H4 (cell line): ENCODE results near the gene IGFBP5. TPM values are rescaled to one million over a fixed set of nuclear protein-coding genes. Genes with fewer than 3 reads are reported as not detected.

Experiments
- DNase-seq: peaks from one replicate; pipeline ENCODE4 v3.0.0-alpha.2; 2015; ENCODE audit warnings: low spot score
- total RNA-seq: library from RNA; depleted of rRNA; stranded (reverse); fragments of >200 nt; shearing (Covaris generic); gene quantifications from 2 replicates; pipeline ENCODE4 v1.2.3, GENCODE V29; 2014

The IGFBP5 gene
- total RNA-seq, 1 experiment from 2014 or later = 374 TPM

DNA sequence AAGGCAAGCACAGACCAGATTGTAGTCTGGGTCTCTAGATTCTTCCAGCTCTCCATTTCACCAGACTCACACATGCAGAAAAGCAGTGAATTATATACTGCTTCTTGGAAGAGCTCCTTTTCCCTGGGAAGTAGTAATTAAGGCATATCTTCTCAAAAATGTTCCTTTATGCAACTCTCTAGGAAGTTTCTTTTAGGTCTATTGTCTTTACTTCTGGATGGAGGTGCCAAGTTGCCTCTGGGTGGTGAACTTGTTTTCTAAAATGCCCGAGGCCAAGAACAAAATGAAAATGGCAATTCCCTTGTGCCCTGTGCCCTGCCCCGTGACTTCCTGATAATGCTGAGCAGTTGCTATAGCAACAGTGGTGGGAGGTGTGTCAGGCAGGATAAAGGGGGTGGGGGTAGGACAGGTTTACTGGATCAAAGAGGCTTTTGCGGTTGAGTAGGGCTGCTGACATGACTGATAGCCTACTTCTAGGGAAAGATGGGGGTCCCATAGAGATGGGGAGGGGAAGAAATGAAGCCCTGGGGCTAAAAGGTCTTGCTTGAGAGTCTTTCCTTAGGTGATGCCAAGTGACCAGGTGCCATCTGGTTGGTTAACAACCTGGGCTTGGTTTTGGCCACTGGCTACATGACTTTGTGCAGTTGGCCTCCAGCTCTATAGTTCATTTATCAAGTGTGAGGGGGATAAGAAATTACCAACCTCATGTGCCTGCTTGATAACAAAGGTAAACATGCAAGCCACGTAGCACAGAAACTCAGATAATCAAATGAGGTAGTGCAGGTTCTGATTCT is 50.3 kb downstream of the IGFBP5 start:
- DNase-seq = no peak

GRCh38 chr2:216643986-216644659 is 51.2 kb downstream of the IGFBP5 start:
- DNase-seq = no peak

GRCh38 chr2:216637472-216637871 is 57.9 kb downstream of the IGFBP5 start:
- no peak for DNase-seq

- peak; percentile 38 for DNase-seq
These were observed 58.5 kb downstream of the IGFBP5 start for GRCh38 chr2:216636551-216637450.

DNA sequence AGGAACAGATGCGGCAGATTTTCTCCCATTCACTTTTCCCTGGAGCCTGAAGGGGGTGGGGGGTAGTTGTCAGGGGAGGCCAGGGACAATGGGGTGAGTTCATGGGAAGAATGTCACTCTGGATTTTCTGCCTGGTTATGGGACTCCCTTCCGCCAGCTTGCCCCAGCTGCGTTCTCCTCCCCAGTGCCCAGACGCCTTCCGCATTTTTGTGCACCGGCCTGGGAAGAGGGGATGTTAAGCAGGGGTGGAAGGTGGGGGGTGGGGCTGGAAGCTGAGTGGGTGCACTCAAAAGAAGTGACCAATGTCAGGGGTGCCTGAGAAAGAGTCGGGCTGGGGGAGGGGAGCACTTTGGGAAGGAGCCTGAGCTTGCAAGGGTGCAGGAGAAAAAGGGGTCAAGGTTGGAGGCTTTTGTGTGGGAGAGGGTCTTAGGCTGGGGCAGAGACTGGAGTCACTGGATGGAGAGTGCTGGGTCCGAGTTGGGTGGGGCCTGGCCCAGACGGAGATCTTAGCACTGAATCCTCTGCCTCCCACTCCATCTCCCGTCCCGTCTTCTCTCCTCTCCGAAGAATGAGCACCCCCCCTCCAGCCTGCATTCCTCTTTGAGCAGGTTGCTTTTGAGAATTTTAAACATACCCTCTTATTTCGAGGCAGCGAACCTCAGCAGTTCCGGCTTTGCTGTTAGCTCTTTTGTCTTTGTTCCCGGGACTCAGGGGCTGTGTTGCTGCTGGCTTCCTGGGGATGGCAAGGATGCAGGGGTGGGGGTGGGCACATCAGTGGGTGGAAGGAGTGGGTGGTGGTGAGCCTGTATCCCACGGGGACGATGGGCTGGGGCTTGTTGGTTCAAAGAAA is 59.4 kb downstream of the IGFBP5 start:
- DNase-seq = no peak

DNA sequence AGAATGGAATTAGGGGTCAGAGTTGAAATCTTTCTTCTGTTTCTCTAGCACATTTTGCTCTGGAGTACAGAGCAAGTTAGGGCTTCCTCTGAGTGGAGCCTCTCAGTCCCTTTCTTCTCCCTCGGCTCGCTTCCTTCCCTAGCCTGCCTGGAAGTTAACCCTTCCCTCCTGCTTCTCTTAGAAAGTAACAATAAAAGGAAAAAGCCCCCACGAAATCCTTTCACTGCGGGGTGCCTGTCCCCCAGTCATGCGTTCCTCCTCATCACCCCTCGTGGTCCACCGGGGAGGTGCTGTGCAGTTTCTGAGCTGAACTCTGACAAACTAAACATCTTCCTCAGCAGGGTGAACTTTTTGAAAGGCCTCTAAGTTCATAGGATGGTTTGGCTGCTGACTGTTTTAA is 60.2 kb downstream of the IGFBP5 start:
- no peak for DNase-seq

DNA sequence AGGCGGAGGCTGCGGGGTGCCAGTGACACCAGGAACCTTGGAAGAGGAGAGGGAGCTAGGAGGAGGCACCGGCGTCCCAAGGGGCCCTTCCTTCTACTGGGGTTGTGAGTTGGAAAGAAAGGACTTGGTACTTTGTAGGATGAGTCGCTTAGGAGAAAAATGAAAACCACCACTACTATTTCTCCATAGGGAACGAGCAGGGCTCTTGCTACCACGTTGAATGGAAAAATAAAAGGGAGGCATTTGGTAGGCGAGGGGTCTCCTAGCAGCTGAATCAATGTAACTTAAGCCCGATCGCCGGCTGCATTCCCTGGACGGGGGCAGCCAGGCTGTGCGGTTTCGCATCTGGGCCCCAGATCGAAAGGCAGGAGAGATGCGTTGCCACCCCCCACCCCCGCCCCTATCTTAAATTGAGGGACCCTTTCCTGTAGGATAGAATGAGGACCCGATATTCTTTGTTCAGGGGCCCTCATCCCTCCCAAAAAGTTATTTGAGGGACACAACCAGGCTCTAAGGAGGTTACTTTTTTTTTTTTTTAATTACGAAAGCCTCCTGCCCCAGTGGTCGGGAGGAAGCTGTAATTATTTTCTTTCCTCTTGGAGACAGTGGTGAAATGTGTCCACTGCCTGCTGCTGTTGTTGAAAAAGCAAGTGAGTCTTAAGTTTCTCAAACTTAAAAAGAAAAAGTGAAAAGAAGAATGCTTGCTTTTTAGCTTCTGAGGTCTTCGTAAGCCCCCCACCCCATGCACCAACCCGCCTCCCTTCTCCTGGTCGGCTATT is 60.8 kb downstream of the IGFBP5 start:
- no peak for DNase-seq

- DNase-seq = no peak
These were observed 61.6 kb downstream of the IGFBP5 start for GRCh38 chr2:216633616-216634369.

GRCh38 chr2:216632952-216633615 is 62.3 kb downstream of the IGFBP5 start, which contains the start of gene IGFBP2:
IGFBP2 (plus strand) TSS chr2:216633420; CDS start chr2:216633524, 104 bp downstream.
- no peak for DNase-seq

- no peak for DNase-seq
These were observed 62.9 kb downstream of the IGFBP5 start for GRCh38 chr2:216632346-216632951.

GRCh38 chr2:216629784-216630183 is 65.6 kb downstream of the IGFBP5 start:
- DNase-seq = no peak

DNA sequence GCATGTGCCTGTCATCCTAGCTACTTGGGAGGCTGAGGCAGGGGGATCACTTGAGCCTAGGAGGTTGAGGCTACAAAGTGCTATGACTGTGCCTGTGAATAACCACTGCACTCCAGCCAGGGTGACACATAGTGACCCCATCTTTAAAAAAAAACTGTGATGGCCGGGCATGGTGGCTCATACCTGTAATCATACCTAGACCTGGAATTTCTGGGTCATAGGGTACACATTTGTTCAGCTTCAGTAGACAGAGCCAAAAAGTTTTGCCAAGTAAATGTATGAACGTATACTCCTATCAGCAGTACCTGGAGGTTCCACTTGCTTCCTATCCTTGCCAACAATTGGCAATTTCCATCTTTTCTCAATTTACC is 68.5 kb downstream of the IGFBP5 start:
- no peak for DNase-seq

GRCh38 chr2:216626168-216626874 is 69.0 kb downstream of the IGFBP5 start:
- no peak for DNase-seq

GRCh38 chr2:216624251-216624650 is 71.1 kb downstream of the IGFBP5 start:
- no peak for DNase-seq

GRCh38 chr2:216622526-216622925 is 72.8 kb downstream of the IGFBP5 start:
- no peak for DNase-seq
